Stimulated activated CD4-positive, alpha-beta T cell treated with anti-CD3 and anti-CD28 coated beads, Interleukin-2, amount 100 ng/mL, for 48 hours (primary cell): Measurements from ENCODE around the gene ETV1.

Source experiments
- DNase-seq, 2 donors: peaks; one replicate each; pipeline ENCODE4 v3.0.0-alpha.2; 2020

The ETV1 gene

DNA sequence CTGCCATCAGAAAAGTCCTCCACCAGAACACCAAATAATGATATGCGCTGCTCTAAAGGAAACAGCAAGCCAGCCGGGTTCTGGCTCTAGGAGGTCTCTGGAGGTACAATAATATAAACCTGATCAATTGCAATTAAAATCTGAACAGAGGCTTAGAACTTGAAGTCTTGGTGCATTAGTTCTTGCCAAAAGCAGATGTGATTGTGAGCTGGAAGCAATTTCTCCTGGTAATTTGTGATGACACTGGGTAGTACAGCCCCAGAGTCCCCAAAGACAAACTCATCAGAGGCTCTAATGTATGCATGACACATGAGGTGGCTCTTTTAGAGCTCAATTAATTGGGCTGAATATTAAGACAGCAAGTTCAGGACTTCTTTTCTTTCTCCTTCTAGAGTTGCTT lies 3.3 kb downstream of the ETV1 start:
- DNase-seq, result no peak

DNA sequence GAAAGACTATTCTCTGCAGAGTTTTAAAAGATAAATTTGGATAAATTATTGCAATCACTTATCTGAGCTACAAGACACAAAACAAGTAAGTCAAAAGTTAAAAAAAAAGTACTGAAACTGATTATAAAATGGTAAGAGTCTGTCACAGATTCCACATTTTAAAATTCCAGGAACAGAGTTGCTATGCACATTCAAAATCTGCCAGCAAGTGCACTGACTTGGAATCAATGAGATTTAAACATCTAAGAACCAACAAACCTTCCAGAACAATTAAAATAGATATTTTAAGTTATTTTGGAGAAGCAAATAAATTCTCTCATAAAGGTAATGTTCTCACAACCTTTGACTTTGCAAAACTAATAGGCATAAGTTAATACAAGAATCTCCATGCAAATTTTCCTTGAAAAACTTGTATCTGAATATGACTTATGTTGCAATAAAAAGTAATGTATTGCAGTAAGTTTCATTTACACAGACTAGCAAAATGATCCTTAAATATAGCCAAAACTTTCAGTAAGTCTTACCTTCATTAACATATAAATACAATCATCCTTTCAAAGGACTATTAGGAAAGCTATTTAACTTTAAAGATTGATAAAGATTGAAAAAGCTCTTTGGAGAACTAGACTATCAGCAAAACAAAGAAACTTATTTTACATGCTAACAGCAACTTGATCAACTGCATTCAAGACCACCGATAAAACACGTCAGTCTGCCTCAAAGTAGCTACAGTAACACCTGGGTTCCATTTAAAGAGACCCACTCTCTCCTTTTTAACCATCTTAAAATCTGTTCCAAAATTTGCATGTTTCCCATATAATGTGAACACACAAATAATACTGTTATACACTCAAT lies 4.4 kb downstream of the ETV1 start:
- no peak for DNase-seq

DNA sequence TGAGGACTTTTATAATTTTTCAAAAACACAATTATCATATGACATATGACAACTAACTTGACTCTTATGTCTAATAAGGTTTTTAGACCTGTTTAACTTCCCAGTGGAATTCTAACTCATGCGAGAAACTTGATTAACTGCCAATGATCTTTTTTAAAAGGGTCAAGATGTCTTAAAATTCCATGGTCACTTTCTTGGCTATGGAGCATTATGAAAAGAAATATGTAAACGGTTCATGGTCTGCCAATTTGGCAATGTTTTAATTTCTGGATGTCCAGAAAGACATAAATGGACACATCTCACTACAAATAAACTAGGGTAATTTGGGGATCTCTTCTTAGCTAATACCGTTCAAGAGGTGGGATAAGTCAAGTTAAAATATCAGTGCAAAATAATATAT lies 5.4 kb downstream of the ETV1 start:
- DNase-seq, result no peak

DNA sequence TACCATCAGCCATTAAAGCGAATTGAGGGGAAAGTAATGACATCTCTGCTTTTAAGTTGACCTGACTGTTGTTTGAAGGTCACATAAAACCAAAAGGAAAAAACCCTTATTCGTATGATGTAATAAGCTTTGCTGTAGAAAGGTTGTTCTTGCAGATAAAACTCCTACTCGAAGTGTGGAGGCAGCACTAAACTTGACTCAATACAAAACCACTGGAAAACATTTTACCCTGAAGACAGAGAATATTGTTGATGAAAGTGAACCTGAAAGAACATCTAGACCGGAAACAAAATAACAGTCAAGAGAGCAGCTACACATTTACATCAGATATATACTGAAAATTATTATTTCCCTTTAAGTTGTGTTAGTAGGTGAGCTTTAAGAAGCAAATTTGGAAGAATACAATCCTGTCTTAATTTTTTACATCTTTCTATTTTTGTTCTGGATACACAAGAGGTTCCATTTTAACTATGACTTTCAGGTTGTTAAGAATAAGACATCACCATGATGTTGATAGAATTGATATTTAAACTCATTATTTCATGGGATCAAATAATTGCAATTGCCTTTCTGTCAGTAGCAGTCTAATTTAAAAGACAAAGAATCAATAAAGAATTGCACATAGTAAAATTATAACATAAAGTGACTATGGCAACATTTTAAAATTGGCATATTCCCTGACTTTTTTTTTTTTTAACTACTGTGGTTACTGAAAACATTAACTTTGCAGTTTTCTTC lies 6.4 kb downstream of the ETV1 start:
- no peak for DNase-seq

DNA sequence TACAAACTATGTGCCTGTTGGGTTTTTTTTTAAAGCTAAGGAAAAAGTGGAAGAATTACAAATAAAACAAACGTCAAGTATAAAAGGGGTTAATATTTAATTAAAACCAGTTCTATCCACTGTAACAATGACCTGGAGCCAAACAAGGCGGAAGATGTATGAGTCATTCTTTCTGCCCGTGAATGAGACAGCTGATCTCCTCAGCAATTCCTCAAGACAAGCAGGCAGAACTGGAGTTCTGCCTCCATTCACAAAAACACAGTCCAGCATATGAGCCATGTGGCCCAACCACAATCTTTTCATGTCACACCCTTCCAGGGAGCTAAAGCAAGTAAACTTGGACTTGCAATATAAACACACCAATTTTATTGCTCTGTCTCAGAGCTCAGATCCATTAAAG lies 8.4 kb downstream of the ETV1 start:
- no peak for DNase-seq

DNA sequence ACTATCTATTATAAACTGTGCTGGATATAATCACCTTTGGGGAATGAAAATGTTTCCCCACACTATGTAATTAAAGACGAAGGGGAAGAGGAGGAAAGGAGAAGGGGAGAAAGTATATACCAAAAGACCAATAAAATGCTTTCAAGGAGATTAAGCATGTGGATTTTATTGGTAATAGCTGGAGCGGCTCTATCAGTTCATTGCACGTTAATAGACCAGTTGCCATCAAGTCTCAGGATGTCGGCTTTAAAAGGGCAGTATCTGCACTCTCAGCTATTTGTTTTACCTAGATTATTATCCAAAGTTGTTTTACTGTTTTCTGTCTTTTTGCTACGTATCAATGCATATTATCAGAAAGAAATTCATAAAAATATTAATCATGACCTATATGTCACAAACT lies 9.0 kb downstream of the ETV1 start:
- no peak for DNase-seq

DNA sequence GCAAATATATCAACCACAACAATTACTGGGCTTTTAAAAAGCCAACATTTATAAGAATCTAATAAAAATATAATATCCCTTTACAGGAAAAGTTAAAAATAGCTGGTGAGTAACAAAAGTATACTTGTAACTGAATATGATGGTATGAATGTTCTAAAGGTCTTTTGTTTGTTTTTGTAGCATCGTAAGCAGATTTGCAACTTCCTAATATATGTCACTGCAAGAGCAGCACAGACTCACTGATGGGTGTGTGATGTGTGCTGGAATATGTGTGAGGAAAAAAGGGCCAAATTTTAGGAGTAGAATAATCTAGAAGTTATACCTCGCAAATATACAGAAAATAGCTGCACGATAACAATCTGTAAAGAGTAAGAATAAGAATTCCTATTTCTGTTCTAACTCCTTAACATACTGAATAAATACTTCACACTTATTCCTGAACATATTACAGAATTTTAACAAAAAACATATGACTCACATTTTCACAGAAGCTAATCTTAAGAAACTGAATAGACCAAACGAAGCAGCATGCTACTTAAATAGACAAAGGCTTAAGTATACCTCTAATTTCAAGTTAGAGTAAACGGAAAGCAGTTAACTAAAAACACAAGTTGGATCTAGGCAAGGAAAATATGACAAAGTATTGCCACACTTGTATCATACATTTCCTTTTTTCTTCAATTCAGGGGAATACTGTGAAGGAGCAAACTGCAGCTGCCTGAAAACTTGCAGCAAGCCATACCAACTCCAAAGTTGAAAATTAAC lies 9.6 kb downstream of the ETV1 start:
- no peak for DNase-seq

DNA sequence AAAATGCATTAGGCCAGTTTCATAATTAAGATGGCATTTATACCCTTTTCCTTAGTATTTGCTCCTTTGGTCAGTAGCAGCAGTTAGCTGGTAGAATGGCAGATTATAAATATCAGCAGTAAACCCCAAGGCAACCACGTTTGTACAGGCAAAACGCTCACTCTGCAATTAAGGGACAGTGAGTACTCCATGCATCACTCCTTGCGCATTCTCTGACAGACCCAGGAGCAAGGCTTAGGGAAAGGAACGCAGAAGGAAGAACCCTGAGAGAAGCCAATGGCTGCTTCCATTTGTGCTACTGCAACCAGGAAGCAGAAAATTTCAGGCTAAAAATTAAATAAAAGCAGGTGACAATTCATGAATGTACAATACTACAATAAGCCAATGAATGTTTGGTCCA lies 12.9 kb downstream of the ETV1 start:
- DNase-seq, result no peak

DNA sequence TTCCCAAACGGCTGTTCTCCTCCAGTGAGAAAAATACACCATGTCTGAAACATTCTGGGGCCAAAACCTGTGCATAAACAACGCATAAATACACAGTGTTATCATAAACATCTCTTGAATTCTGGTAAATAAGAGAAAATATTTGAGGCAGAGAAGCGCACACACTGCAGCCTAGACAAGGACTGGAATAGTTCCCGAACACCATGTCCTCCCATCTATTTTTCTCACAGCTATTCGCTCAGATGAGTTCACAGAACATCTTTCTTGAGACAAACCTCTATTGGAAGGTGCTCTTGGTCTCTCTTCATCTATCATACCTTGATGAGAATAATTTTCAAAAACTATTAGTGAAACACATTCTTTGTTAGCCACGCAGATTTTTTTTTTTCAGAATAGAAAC lies 24.4 kb downstream of the ETV1 start:
- DNase-seq, result no peak

DNA sequence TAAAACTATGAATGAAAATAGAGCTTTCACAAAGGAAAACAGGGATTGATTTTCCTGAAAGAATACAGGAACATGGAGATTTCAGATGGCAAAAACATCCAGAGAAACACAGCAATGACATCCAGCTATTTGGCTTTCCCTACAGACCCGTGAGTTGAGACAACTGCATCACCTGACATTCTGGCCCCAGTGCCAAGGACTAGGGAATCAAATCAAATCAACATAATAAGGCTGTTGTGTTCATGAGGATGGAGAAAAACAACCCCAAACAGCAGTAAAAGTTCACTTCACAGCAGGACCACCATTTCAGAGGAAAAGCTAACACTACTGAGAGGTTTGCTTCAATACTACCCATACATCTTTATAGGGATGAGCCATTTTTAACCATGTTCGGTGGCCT lies 25.5 kb downstream of the ETV1 start:
- DNase-seq, result no peak

DNA sequence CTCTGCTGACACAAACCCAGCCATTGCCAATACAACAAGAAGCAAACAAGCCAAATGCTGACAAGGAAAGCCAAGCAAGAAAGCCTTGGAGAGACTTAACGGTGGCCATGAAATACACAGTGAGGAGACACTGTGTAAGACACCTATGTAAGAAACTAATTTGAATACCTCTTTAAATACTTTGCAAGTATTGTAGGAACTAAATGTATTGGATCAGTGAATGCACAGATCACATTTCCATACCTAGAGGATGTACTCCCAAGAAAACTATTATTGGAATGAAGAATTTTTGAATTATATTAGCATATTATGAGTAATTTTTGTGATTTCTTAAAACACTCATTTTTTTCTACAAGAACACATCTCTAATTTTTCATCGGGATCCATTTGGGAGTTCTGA lies 34.0 kb downstream of the ETV1 start:
- no peak for DNase-seq

DNA sequence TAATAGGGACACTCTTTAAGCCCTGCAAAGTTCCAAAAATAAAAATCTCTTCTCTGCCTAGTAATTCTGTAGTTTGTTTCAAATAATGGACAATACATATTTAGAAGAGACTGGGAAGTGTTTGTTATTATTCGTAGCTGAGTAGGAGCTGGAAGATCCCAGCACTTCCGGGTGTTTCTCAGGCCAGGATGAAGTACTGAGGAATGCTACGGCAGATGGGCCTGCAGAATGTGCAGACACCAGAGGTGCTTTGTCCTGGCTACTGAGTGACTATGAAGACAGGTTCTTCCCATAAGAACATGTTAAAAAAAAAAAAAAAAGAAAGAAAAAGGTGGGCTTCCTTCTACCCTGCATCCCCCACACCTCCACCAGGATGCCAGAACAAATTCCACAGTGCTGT lies 36.1 kb downstream of the ETV1 start:
- DNase-seq, result no peak

DNA sequence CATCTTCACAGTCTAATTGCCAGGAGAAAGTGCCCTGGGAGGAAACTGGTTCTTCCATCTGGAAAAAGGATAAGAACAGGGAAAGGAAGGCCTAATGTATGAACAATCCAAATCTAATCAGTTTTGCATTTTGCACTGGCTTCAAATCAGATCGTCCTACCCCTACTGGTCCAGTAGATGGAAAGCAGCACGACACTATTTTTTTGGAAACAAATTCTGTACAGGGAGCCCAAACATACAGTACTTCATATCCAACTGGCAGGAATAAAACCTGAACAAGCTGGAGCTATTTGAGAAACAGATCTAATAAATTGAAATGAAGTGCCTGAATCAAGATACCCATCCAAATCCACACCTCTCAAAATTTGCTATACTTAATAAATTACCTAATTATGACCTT lies 36.5 kb downstream of the ETV1 start:
- no peak for DNase-seq

DNA sequence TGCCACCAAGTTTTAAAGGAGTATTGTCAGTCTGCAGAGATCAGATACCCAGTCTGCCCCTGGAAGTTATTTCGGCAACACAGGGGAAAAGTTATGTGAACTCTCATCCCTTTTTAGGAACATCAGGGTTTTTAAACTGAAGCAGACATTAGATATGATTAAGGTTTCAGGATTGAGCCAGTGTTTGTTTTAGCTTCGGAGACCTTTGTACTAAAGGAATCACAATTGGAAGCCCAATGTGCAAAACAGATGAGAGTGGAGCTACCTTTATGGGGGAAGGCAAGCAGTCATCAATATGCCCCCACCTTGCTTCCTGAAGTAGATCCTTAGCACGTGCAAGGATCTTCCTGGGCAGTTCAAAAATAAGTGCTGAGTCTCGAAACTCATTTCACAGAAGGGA lies 39.5 kb downstream of the ETV1 start:
- DNase-seq, result no peak

DNA sequence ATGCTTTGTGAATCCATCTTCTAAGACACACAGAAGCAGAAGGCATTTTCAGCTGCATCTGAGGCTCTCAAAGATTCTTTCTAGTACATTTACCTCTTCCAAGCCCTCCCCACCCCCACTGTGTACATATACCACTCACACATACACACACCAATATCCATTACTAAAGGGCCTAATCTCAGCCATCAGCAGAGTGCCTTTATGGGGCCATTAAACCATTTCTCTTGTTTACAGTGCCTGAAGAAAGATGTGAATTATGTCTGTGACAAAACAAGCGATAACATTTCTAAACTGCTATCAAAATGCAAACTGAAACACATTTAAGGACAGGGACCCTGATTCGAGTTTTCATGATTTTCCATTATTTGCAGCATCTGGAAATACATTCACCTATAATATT lies 40.0 kb downstream of the ETV1 start:
- DNase-seq, result no peak

DNA sequence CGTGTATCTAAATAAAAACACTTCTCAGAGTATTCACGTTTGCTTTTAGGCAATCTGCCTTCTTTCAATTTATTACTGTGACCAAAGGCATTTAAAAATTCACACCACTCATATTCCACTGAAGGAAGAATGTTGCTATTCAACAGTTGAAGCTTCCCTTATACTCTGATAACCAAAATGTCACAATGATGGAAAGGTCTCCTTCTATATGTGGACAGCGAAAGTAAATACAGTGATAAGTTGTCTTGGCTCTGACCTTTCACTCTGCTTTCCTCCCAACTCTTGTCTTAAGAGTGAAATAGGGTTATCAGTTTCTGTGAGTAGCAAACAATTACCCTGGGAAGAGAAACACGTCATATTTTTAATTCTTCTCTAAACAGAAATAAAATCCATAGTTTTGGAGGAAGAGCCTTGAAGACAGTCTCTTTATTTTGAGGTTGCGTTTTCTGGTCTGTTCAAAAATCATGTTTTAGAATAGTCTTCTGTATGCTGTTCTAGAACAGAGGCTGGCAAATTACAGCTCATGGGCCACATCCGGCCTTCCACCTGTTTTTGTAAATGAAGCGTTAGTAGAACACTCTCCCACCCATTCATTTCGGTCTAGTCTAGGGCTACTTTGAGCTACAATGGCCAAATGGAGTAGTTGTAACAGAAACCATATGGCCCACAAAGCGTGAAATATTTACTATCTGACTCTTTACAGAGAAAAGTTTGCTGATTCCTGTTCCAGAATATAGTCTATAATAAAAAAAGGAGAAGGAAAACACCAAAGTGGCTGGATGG lies 41.3 kb downstream of the ETV1 start:
- DNase-seq, result no peak

DNA sequence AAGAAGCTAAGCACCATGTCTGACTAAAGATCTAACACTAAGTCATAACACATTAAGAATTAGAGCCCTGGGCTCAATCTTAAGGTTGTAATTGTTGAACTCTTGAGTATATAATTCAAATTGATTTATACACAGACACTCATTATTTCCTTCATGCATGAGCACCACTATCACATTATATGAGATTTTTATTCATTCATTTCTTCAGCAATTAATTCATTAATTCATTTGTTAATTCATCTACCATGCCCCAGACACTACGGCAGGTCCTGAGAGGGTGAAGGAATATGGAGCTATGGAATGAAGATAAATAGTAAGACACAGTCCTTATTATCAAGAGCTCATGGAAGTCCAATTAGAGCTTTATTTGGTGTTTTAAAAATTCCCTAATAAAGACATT lies 41.9 kb downstream of the ETV1 start:
- no peak for DNase-seq

DNA sequence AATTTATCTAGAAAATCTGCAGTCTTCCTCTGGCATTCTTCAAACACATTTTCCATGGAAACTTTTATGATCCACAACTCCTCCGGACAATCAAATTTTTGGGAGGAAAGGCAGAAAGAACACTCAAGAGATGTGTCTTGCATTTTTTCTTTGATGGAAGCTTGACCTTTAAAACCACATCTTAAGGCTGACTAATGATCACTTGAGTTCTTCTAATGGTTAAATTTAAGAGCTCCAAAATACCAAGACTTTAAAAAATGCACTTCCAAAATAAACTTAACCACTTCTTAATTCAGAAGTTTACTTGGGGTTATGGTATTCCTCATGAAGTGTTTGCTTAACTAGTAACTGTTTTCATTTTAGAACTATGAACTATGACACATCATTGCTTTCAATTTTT lies 43.3 kb downstream of the ETV1 start:
- DNase-seq, result no peak

DNA sequence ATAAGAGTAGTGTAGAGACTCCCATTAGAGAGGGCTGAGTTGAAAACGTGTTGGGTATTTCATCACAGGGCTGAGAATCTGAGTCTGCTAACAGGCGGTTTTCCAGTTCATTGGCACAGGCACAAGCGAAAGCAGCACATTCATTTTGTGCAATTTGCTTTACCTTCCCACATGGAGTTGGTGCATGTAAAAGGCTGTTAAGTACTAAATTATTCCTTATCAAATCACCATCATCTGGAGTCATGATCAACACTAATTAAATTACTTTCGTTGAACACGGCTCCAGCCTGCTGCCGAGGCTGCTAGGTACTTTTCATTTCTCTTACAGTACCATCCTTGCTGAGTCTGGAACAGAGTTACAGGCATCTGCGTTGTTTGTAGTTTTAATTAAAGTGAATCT lies 43.8 kb downstream of the ETV1 start:
- DNase-seq, result no peak

DNA sequence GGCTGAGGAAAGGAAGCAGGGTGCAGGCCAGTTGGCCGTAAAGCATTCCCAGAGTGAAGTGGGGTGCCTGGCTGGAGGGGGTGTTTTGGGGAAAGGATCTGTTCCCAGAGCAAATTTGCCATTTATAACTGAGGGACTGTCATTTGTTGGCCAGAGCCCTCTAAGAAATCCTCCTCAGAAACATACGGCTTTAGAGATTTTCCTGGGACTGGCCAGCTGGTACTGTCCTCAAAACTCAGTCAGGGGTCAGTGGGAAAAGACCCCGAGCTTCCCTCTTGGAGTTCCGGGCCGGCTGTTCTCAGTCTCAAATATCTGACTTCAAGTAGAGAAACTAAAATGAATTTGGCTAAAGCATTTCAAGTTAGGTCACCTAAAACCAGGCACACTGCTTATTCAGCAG lies 55.9 kb downstream of the ETV1 start:
- DNase-seq, result no peak

DNA sequence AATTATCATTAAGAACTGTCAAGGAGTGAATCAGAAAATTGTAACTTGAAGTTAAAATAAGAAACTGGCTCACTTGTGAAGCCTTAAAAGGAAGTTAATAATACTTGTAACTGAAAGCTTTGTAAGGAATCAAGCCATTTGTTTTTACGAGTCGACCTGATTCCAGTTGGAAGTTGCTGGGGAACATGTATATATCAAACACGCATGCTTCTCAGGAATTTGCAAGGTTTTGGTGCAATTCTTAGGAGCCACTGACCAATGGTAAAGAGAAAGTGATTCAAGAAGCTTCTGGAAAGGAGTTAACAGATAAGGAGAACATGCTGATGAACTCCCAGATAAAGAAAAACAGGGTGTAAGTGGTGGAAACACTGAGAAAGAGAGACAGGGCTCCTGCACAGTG lies 56.4 kb downstream of the ETV1 start:
- DNase-seq, result no peak

DNA sequence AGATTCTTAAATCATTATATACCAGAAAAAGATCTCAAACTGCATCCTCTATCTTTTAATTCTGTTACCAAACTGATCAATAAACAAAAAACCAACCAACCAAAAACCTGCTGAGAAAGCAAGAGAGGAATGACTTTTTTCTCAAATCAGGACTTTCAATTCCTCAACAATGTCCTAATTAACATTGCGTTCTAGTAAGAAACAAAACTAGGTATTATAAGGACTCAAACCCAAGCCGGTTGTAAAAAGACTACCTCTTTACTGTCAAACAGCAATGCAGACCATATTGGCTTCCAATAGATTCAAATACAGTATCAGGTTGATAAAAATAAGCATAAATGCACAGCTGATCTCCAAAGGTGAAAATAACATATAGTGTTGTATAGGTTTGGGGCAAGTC lies 57.3 kb downstream of the ETV1 start:
- no peak for DNase-seq

DNA sequence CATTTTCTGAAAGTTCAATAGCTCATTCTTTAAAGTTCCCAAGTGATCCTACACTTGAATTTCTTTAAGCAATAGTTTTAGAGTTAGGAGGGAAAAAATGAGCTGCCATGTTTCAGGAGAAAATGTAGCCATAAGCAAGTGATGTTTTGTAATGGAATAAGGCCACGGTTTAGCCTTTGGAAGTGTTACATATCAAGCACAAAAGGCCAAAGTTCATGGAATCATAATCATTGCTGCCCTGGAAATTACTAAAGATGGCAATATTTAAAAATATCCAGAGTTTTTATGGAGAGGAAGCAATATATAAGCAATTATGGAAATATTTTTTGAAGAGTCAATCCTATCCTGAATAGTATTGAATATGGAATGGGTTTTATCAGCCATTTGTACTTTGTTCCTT lies 68.4 kb downstream of the ETV1 start:
- no peak for DNase-seq
